Hepatocyte (in vitro differentiated cells): ENCODE results near the gene SLC9A5. TPM values are rescaled to one million over a fixed set of nuclear protein-coding genes. Genes with fewer than 3 reads are reported as not detected.

Experiments used
- DNase-seq: peaks from one replicate; pipeline ENCODE4 v3.0.0-alpha.2; 2016; ENCODE audit warnings: low spot score
- H2AFZ ChIP-seq: fragments of 200-600 bp; sonication (generic); 2 replicates; pipeline ENCODE4 v1.6.0; 2016; ENCODE audit warnings: antibody characterized with exemption, mild to moderate bottlenecking
- H3K27ac ChIP-seq: fragments of 200-600 bp; sonication (generic); 2 replicates; pipeline ENCODE4 v1.5.1; 2016; ENCODE audit warnings: mild to moderate bottlenecking
- H3K27me3 ChIP-seq: fragments of 200-600 bp; sonication (generic); 2 replicates; pipeline ENCODE4 v1.6.1; 2016
- H3K36me3 ChIP-seq: fragments of 200-600 bp; sonication (generic); replicated peaks from 2 replicates; pipeline ENCODE4 v1.5.1; 2016; ENCODE audit warnings: low read depth; ENCODE audit not compliant: insufficient read depth
- H3K4me1 ChIP-seq: fragments of 200-600 bp; sonication (generic); 2 replicates; pipeline ENCODE4 v1.5.1; 2016; ENCODE audit warnings: mild to moderate bottlenecking, moderate library complexity; ENCODE audit not compliant: insufficient read depth
- H3K4me2 ChIP-seq: fragments of 200-600 bp; sonication (generic); 2 replicates; pipeline ENCODE4 v1.6.0; 2016
- H3K4me3 ChIP-seq: fragments of 200-600 bp; sonication (generic); 2 replicates; pipeline ENCODE4 v1.5.1; 2016; ENCODE audit warnings: mild to moderate bottlenecking
- H3K79me2 ChIP-seq: fragments of 200-600 bp; sonication (generic); 2 replicates; pipeline ENCODE4 v1.6.0; 2017; ENCODE audit warnings: mild to moderate bottlenecking
- H3K9me2 ChIP-seq: fragments of 200-600 bp; sonication (generic); replicated peaks from 2 replicates; pipeline ENCODE4 v1.6.0; 2017; ENCODE audit warnings: mild to moderate bottlenecking; ENCODE audit not compliant: insufficient read depth
- H3K9me3 ChIP-seq: fragments of 200-600 bp; sonication (generic); 2 replicates; pipeline ENCODE4 v1.5.1; 2016; ENCODE audit warnings: low read depth, mild to moderate bottlenecking
- H4K20me1 ChIP-seq: fragments of 200-600 bp; sonication (generic); 2 replicates; pipeline ENCODE4 v1.6.0; 2016; ENCODE audit warnings: mild to moderate bottlenecking; ENCODE audit not compliant: insufficient read depth, poor library complexity, severe bottlenecking
- CTCF ChIP-seq: fragments of 200-600 bp; sonication (generic); IDR thresholded peaks from 2 replicates; pipeline ENCODE4 v1.5.1; 2016; ENCODE audit warnings: antibody characterized with exemption, mild to moderate bottlenecking; ENCODE audit not compliant: poor library complexity
- EZH2 ChIP-seq: fragments of 200-600 bp; sonication (generic); IDR thresholded peaks from 2 replicates; pipeline ENCODE4 v1.6.1; 2016; ENCODE audit warnings: antibody characterized with exemption, mild to moderate bottlenecking, borderline replicate concordance
- EZH2phosphoT487 ChIP-seq: fragments of 200-600 bp; sonication (generic); IDR thresholded peaks from one replicate; pipeline ENCODE4 v1.6.1; 2018; ENCODE audit warnings: antibody characterized with exemption, mild to moderate bottlenecking, low read depth, moderate library complexity; ENCODE audit not compliant: unreplicated experiment, severe bottlenecking
- WGBS: methylation state at CpG from one replicate; pipeline ENCODE4 v1.1.6; 2016; ENCODE audit warnings: low lambda C conversion rate; ENCODE audit errors: missing lambda C conversion rate; 5-methylcytosine and 5-hydroxymethylcytosine counted together
- polyA plus RNA-seq: library from polyadenylated mRNA; unstranded; fragments of >200 nt; fragmentation: Nextera tagmentation; extraction: Ambion mirVana; gene quantifications from 2 replicates; pipeline ENCODE4 v1.2.1, GENCODE V29; 2016
- total RNA-seq: library from RNA; depleted of rRNA; stranded (reverse); fragments of >200 nt; gene quantifications from 2 replicates; pipeline ENCODE4 v1.2.3, GENCODE V29; 2014

The SLC9A5 gene
- total and polyA plus RNA-seq, 2 experiments from 2014 or later = 1.4 to 1.5 TPM

- Histone ChIP-seq H3K9me3 (no peaks in the 10 kb centered on the region), H3K4me2 (no peak overlapping the region), H3K27ac (no peak overlapping the region), H2AFZ (no peak overlapping the region), H3K9me2 (no peaks in the 10 kb centered on the region), H3K27me3 (no peaks in the 10 kb centered on the region), H3K4me3 (no peak overlapping the region), H4K20me1 (no peaks in the 10 kb centered on the region), H3K79me2 (no peaks in the 10 kb centered on the region), H3K4me1 (no peaks in the 10 kb centered on the region), H3K36me3 (no peaks in the 10 kb centered on the region)
- TF ChIP-seq EZH2phosphoT487 = no peak
- DNase-seq = no peak
- 93% methylated on average over 19 of the region's 28 CpGs for WGBS
These were observed 37.9 kb downstream of the SLC9A5 start for GRCh38 chr16:67286441-67287235.

DNA sequence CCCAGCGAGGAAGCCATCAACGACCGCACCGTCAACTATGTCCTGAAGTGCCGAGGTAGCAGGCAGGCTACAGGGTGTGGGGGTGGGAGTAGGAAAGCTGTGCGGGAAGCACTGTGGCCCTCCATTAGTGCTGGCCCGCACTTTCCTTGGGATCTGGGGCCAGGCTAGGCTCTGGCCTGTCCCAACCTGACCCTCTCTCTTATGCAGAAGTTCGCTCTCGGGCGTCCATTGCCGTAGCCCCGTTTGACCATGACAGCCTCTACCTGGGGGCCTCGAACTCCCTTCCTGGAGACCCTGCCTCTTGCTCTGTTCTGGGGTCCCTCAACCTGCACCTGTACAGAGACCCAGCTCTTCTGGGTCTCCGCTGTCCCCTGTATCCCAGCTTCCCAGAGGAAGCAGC is 39.2 kb downstream of the SLC9A5 start:
- no peaks in the 10 kb centered on the region for H3K27me3 ChIP-seq
- H3K27ac ChIP-seq = no peak overlapping the region
- DNase-seq = no peak
- 97% methylated on average over 14 of the region's 14 CpGs for WGBS
- H3K79me2 ChIP-seq = no peaks in the 10 kb centered on the region
- no peaks in the 10 kb centered on the region for H3K36me3 ChIP-seq
- no peaks in the 10 kb centered on the region for H4K20me1 ChIP-seq
- H3K9me3 ChIP-seq = no peaks in the 10 kb centered on the region
- no peaks in the 10 kb centered on the region for H3K9me2 ChIP-seq
- H3K4me1 ChIP-seq = no peaks in the 10 kb centered on the region
- TF ChIP-seq EZH2 (no peak), CTCF (no peak), EZH2phosphoT487 (no peak)
- H3K4me2 ChIP-seq = no peak overlapping the region
- no peak overlapping the region for H3K4me3 ChIP-seq
- no peak overlapping the region for H2AFZ ChIP-seq

DNA sequence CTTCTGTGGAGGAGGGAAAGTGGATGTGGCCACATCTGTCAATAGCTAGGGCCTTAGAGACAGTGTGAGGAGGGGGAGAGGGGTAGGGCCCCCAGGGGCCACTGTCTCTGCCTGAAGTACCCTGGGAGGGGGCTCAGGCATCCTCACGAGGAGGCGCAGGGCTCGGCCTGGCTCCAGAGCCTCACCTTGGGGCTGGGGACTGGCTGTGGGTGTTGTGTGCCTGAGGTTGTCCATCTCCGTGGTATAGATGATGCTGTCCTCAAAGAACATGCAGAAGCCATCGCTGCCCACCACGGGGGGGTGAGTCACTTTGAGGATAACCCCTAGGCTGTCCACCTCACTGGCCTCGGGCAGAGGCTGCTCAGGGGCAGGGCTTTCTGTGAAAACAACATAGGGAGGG is 42.7 kb downstream of the SLC9A5 start:
- Histone ChIP-seq H3K79me2 (no peaks in the 10 kb centered on the region), H3K36me3 (no peaks in the 10 kb centered on the region), H4K20me1 (no peaks in the 10 kb centered on the region), H3K4me1 (peaks cover 8% of the 10 kb centered on the region), H3K4me3 (no peak overlapping the region), H3K9me2 (no peaks in the 10 kb centered on the region), H3K27ac (no peak overlapping the region), H2AFZ (no peak overlapping the region), H3K4me2 (no peak overlapping the region), H3K27me3 (no peaks in the 10 kb centered on the region), H3K9me3 (no peaks in the 10 kb centered on the region)
- DNase-seq = no peak
- WGBS = 88% methylated on average over 7 of the region's 7 CpGs
- no peak for TF ChIP-seq EZH2phosphoT487
- TF ChIP-seq CTCF = no peak
- TF ChIP-seq EZH2 = no peak

- DNase-seq = no peak
- no peaks in the 10 kb centered on the region for H3K79me2 ChIP-seq
- H3K4me3 ChIP-seq = no peak overlapping the region
- H3K4me1 ChIP-seq = peaks cover 8% of the 10 kb centered on the region
- 82% methylated on average over 4 of the region's 4 CpGs for WGBS
- no peak for TF ChIP-seq EZH2phosphoT487
- no peak for TF ChIP-seq EZH2
- TF ChIP-seq CTCF = no peak
- peak overlapping the region; percentile 49 for H3K27ac ChIP-seq
- no peaks in the 10 kb centered on the region for H3K9me2 ChIP-seq
- no peaks in the 10 kb centered on the region for H3K9me3 ChIP-seq
- no peak overlapping the region for H2AFZ ChIP-seq
- H3K4me2 ChIP-seq = no peak overlapping the region
- no peaks in the 10 kb centered on the region for H4K20me1 ChIP-seq
- H3K36me3 ChIP-seq = no peaks in the 10 kb centered on the region
- no peaks in the 10 kb centered on the region for H3K27me3 ChIP-seq
These were observed 45.5 kb downstream of the SLC9A5 start for GRCh38 chr16:67294171-67294757.
